Hepatocyte (in vitro differentiated cells): ENCODE results near the gene PLA2G4C. TPM values are rescaled to one million over a fixed set of nuclear protein-coding genes. Genes with fewer than 3 reads are reported as not detected.

ENCODE experiments used
- DNase-seq: peaks from one replicate; pipeline ENCODE4 v3.0.0-alpha.2; 2016; ENCODE audit warnings: low spot score
- H2AFZ ChIP-seq: fragments of 200-600 bp; sonication (generic); 2 replicates; pipeline ENCODE4 v1.6.0; 2016; ENCODE audit warnings: antibody characterized with exemption, mild to moderate bottlenecking
- H3K27ac ChIP-seq: fragments of 200-600 bp; sonication (generic); 2 replicates; pipeline ENCODE4 v1.5.1; 2016; ENCODE audit warnings: mild to moderate bottlenecking
- H3K27me3 ChIP-seq: fragments of 200-600 bp; sonication (generic); 2 replicates; pipeline ENCODE4 v1.6.1; 2016
- H3K36me3 ChIP-seq: fragments of 200-600 bp; sonication (generic); replicated peaks from 2 replicates; pipeline ENCODE4 v1.5.1; 2016; ENCODE audit warnings: low read depth; ENCODE audit not compliant: insufficient read depth
- H3K4me1 ChIP-seq: fragments of 200-600 bp; sonication (generic); 2 replicates; pipeline ENCODE4 v1.5.1; 2016; ENCODE audit warnings: mild to moderate bottlenecking, moderate library complexity; ENCODE audit not compliant: insufficient read depth
- H3K4me2 ChIP-seq: fragments of 200-600 bp; sonication (generic); 2 replicates; pipeline ENCODE4 v1.6.0; 2016
- H3K4me3 ChIP-seq: fragments of 200-600 bp; sonication (generic); 2 replicates; pipeline ENCODE4 v1.5.1; 2016; ENCODE audit warnings: mild to moderate bottlenecking
- H3K79me2 ChIP-seq: fragments of 200-600 bp; sonication (generic); 2 replicates; pipeline ENCODE4 v1.6.0; 2017; ENCODE audit warnings: mild to moderate bottlenecking
- H3K9me2 ChIP-seq: fragments of 200-600 bp; sonication (generic); replicated peaks from 2 replicates; pipeline ENCODE4 v1.6.0; 2017; ENCODE audit warnings: mild to moderate bottlenecking; ENCODE audit not compliant: insufficient read depth
- H3K9me3 ChIP-seq: fragments of 200-600 bp; sonication (generic); 2 replicates; pipeline ENCODE4 v1.5.1; 2016; ENCODE audit warnings: low read depth, mild to moderate bottlenecking
- H4K20me1 ChIP-seq: fragments of 200-600 bp; sonication (generic); 2 replicates; pipeline ENCODE4 v1.6.0; 2016; ENCODE audit warnings: mild to moderate bottlenecking; ENCODE audit not compliant: insufficient read depth, poor library complexity, severe bottlenecking
- EZH2 ChIP-seq: fragments of 200-600 bp; sonication (generic); IDR thresholded peaks from 2 replicates; pipeline ENCODE4 v1.6.1; 2016; ENCODE audit warnings: antibody characterized with exemption, mild to moderate bottlenecking, borderline replicate concordance
- EZH2phosphoT487 ChIP-seq: fragments of 200-600 bp; sonication (generic); IDR thresholded peaks from one replicate; pipeline ENCODE4 v1.6.1; 2018; ENCODE audit warnings: antibody characterized with exemption, mild to moderate bottlenecking, low read depth, moderate library complexity; ENCODE audit not compliant: unreplicated experiment, severe bottlenecking
- WGBS: methylation state at CpG from one replicate; pipeline ENCODE4 v1.1.6; 2016; ENCODE audit warnings: low lambda C conversion rate; ENCODE audit errors: missing lambda C conversion rate; 5-methylcytosine and 5-hydroxymethylcytosine counted together
- polyA plus RNA-seq: library from polyadenylated mRNA; unstranded; fragments of >200 nt; fragmentation: Nextera tagmentation; extraction: Ambion mirVana; gene quantifications from 2 replicates; pipeline ENCODE4 v1.2.1, GENCODE V29; 2016
- total RNA-seq: library from RNA; depleted of rRNA; stranded (reverse); fragments of >200 nt; gene quantifications from 2 replicates; pipeline ENCODE4 v1.2.3, GENCODE V29; 2014
- TF ChIP-seq, protein P1 (sequence below): fragments of 200-600 bp; sonication (generic); IDR thresholded peaks from 2 replicates; pipeline ENCODE4 v1.5.1; 2016; ENCODE audit warnings: antibody characterized with exemption, mild to moderate bottlenecking; ENCODE audit not compliant: poor library complexity

The PLA2G4C gene
- total RNA-seq: 2.4 and 5.4 TPM in 2 replicates
- 2.0 and 3.2 TPM in 2 replicates for polyA plus RNA-seq

- H3K36me3 ChIP-seq: no peaks in the 10 kb centered on the region
- peak within 1 kb of the TSS; percentile 89 for H3K27ac ChIP-seq
- TF ChIP-seq, protein P1, sequence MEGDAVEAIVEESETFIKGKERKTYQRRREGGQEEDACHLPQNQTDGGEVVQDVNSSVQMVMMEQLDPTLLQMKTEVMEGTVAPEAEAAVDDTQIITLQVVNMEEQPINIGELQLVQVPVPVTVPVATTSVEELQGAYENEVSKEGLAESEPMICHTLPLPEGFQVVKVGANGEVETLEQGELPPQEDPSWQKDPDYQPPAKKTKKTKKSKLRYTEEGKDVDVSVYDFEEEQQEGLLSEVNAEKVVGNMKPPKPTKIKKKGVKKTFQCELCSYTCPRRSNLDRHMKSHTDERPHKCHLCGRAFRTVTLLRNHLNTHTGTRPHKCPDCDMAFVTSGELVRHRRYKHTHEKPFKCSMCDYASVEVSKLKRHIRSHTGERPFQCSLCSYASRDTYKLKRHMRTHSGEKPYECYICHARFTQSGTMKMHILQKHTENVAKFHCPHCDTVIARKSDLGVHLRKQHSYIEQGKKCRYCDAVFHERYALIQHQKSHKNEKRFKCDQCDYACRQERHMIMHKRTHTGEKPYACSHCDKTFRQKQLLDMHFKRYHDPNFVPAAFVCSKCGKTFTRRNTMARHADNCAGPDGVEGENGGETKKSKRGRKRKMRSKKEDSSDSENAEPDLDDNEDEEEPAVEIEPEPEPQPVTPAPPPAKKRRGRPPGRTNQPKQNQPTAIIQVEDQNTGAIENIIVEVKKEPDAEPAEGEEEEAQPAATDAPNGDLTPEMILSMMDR: no peak
- TF ChIP-seq EZH2phosphoT487 (no peak), EZH2 (no peak)
- peak; percentile 95 for DNase-seq
- WGBS: 10% methylated on average over 27 of the region's 27 CpGs
- H2AFZ ChIP-seq: peak within 1 kb of the TSS; percentile 70
- H3K79me2 ChIP-seq: no peaks in the 10 kb centered on the region
- no peak within 1 kb of the TSS for H3K4me3 ChIP-seq
- no peaks in the 10 kb centered on the region for H4K20me1 ChIP-seq
- H3K4me1 ChIP-seq: no peaks in the 10 kb centered on the region
- H3K9me2 ChIP-seq: no peaks in the 10 kb centered on the region
- H3K9me3 ChIP-seq: no peaks in the 10 kb centered on the region
- no peaks in the 10 kb centered on the region for H3K27me3 ChIP-seq
- H3K4me2 ChIP-seq: peak within 1 kb of the TSS; percentile 81
Observed at GRCh38 chr19:48110350-48110966, at the start of gene PLA2G4C. Gene PLA2G4C (minus strand): TSS chr19:48110817. CDS start chr19:48106529, 4,288 bp downstream.

DNA sequence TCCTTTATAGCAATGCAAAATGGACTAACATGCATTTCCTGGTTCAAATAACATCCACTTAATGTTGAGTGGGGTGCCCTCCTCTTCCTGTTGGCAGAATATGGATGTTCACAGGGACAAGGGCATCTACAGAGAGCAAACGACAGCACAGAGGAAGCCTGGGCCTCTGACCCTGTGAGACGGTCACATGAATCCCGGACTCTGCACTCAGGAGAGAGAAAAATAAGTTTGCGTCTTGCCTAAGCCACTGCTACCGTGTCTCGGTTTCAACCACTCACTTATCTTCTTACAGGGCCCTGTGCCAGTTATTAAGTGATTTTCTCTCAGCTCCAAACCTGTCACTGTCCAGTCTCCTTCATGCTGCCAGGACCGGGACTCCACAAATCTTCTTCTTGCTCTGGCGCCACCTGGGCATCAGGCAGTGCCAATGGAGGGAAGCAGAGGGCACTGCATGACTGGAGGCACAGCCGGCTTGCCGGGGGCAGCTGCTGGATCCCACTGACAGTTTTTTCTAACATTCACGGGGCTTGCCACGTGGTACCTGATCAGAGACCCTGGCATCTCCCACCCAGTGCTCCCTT, 47.7 kb upstream of the PLA2G4C start:
- H3K9me2 ChIP-seq: no peaks in the 10 kb centered on the region
- no peaks in the 10 kb centered on the region for H3K36me3 ChIP-seq
- H3K79me2 ChIP-seq: no peaks in the 10 kb centered on the region
- no peak overlapping the region for H3K27ac ChIP-seq
- H3K4me3 ChIP-seq: no peak overlapping the region
- H4K20me1 ChIP-seq: no peaks in the 10 kb centered on the region
- H3K4me1 ChIP-seq: no peaks in the 10 kb centered on the region
- no peak overlapping the region for H2AFZ ChIP-seq
- H3K9me3 ChIP-seq: no peaks in the 10 kb centered on the region
- TF ChIP-seq EZH2phosphoT487 (no peak), EZH2 (no peak)
- TF ChIP-seq, protein P1: no peak
- no peak overlapping the region for H3K4me2 ChIP-seq
- no peaks in the 10 kb centered on the region for H3K27me3 ChIP-seq
- DNase-seq: no peak
- WGBS: 90% methylated on average over 12 of the region's 12 CpGs

GRCh38 chr19:48154003-48154402, 43.4 kb upstream of the PLA2G4C start:
- no peaks in the 10 kb centered on the region for H3K79me2 ChIP-seq
- H3K27me3 ChIP-seq: no peaks in the 10 kb centered on the region
- H3K4me1 ChIP-seq: no peaks in the 10 kb centered on the region
- no peaks in the 10 kb centered on the region for H3K9me2 ChIP-seq
- TF ChIP-seq, protein P1: no peak
- no peak for TF ChIP-seq EZH2
- TF ChIP-seq EZH2phosphoT487: no peak
- no peaks in the 10 kb centered on the region for H3K36me3 ChIP-seq
- no peaks in the 10 kb centered on the region for H3K9me3 ChIP-seq
- WGBS: 81% methylated on average over 9 of the region's 9 CpGs
- H3K4me3 ChIP-seq: no peak overlapping the region
- H4K20me1 ChIP-seq: no peaks in the 10 kb centered on the region
- H3K4me2 ChIP-seq: no peak overlapping the region
- no peak overlapping the region for H3K27ac ChIP-seq
- H2AFZ ChIP-seq: no peak overlapping the region
- no peak for DNase-seq
